ENCODE data around the gene EBLN2. TPM values are rescaled to one million over a fixed set of nuclear protein-coding genes. Genes with fewer than 3 reads are reported as not detected.
"Not testable (repeated sequence)": the region's sequence is repeated elsewhere in the genome, so short reads cannot be mapped to it uniquely, and the experiment has no call there.

Gene EBLN2
- total RNA-seq, 1 donor from 2014 or later = 6.4 TPM

GRCh38 chr3:73056845-73057150, 4.7 kb upstream of the EBLN2 start:
- H3K27ac ChIP-seq = no peak overlapping the region
- no peak for TF ChIP-seq POLR2AphosphoS5 (IDR thresholded peaks at IDR 0.05; ENCODE audit: insufficient read depth in 1 of 2, low read depth in 1 of 2)
- no peak for TF ChIP-seq POLR2A (IDR thresholded peaks at IDR 0.05)
- TF ChIP-seq, protein P1, sequence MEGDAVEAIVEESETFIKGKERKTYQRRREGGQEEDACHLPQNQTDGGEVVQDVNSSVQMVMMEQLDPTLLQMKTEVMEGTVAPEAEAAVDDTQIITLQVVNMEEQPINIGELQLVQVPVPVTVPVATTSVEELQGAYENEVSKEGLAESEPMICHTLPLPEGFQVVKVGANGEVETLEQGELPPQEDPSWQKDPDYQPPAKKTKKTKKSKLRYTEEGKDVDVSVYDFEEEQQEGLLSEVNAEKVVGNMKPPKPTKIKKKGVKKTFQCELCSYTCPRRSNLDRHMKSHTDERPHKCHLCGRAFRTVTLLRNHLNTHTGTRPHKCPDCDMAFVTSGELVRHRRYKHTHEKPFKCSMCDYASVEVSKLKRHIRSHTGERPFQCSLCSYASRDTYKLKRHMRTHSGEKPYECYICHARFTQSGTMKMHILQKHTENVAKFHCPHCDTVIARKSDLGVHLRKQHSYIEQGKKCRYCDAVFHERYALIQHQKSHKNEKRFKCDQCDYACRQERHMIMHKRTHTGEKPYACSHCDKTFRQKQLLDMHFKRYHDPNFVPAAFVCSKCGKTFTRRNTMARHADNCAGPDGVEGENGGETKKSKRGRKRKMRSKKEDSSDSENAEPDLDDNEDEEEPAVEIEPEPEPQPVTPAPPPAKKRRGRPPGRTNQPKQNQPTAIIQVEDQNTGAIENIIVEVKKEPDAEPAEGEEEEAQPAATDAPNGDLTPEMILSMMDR (IDR thresholded peaks at IDR 0.05) = no peak
- no peak overlapping the region for H3K4me3 ChIP-seq
- no peaks in the 10 kb centered on the region for H3K27me3 ChIP-seq
- peaks cover 0 to under 1% of the 10 kb centered on the region in 2 donors for H3K36me3 ChIP-seq
- H3K4me1 ChIP-seq = peaks cover 20% of the 10 kb centered on the region
- intact Hi-C loops (cut with DNase I) = loop anchor here (10.0 kb wide), 1 partner anchor 212 kb away; the partner anchor contains the start of gene SHQ1
- H3K9me3 ChIP-seq = no peaks in the 10 kb centered on the region
- no peak for DNase-seq (ENCODE audit: extremely low spot score in 2 of 2)

DNA sequence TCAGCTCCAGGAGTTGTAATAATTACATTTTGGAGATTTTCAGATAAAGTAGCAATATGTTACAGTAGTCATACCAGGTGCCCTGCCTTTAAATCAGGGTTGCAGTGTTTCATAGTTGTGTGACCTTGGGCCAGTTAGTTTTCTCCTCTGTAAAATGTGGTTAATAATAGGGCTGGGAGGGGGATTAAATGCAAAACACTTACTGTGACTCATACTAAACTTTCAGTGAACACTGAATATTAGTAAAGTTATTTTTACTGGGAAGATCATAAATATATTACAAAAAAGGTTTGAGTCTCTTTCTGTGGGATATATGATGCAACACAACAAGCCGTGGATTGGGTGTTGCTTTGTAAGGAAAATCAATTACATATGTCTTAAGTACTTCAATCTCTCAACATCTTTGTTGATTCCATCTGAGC, 1.1 kb upstream of the EBLN2 start:
- H3K9me3 ChIP-seq = no peaks in the 10 kb centered on the region
- peaks cover 11% of the 10 kb centered on the region for H3K4me1 ChIP-seq
- H3K4me3 ChIP-seq = no peak overlapping the region
- no peaks in the 10 kb centered on the region for H3K27me3 ChIP-seq
- TF ChIP-seq, protein P1 (IDR thresholded peaks at IDR 0.05) = no peak
- no peak for TF ChIP-seq POLR2A (IDR thresholded peaks at IDR 0.05)
- no peak for TF ChIP-seq POLR2AphosphoS5 (IDR thresholded peaks at IDR 0.05; ENCODE audit: insufficient read depth in 1 of 2, low read depth in 1 of 2)
- peaks cover 0 to 23% of the 10 kb centered on the region in 2 donors for H3K36me3 ChIP-seq
- DNase-seq (ENCODE audit: extremely low spot score in 2 of 2) = no peak
- H3K27ac ChIP-seq = no peak overlapping the region
- intact Hi-C loops (cut with DNase I) = loop anchor here (10.0 kb wide), 1 partner anchor 106 kb away; no protein-coding TSS in a partner anchor

- intact Hi-C loops (cut with DNase I) = loop anchor here (10.0 kb wide), 1 partner anchor 111 kb away; no protein-coding TSS in a partner anchor
- not testable (repeated sequence) for H3K27ac ChIP-seq; H3K9me3 ChIP-seq; H3K4me1 ChIP-seq; H3K27me3 ChIP-seq; DNase-seq (ENCODE audit: extremely low spot score in 2 of 2); H3K4me3 ChIP-seq
- H3K36me3 ChIP-seq = peaks cover 0 to 28% of the 10 kb centered on the region in 2 donors
Observed at GRCh38 chr3:73066243-73066642, 4.8 kb downstream of the EBLN2 start.

GRCh38 chr3:73068419-73068818, 7.0 kb downstream of the EBLN2 start:
- H3K4me1 ChIP-seq = no peaks in the 10 kb centered on the region
- peaks cover 0 to 16% of the 10 kb centered on the region in 2 donors for H3K36me3 ChIP-seq
- no peak overlapping the region for H3K4me3 ChIP-seq
- no peak for DNase-seq (ENCODE audit: extremely low spot score in 2 of 2)
- TF ChIP-seq, protein P1 (IDR thresholded peaks at IDR 0.05) = no peak
- TF ChIP-seq POLR2A (IDR thresholded peaks at IDR 0.05) (no peak), POLR2AphosphoS5 (IDR thresholded peaks at IDR 0.05; ENCODE audit: insufficient read depth in 1 of 2, low read depth in 1 of 2) (no peak)
- H3K9me3 ChIP-seq = no peaks in the 10 kb centered on the region
- intact Hi-C loops (cut with DNase I) = loop anchor here (10.0 kb wide), 1 partner anchor 114 kb away; no protein-coding TSS in a partner anchor
- no peak overlapping the region for H3K27ac ChIP-seq
- no peaks in the 10 kb centered on the region for H3K27me3 ChIP-seq

GRCh38 chr3:73069187-73069586, 7.7 kb downstream of the EBLN2 start:
- H3K9me3 ChIP-seq = no peaks in the 10 kb centered on the region
- TF ChIP-seq, protein P1 (IDR thresholded peaks at IDR 0.05) = no peak
- TF ChIP-seq POLR2A (IDR thresholded peaks at IDR 0.05) = no peak
- no peak for TF ChIP-seq POLR2AphosphoS5 (IDR thresholded peaks at IDR 0.05; ENCODE audit: insufficient read depth in 1 of 2, low read depth in 1 of 2)
- no peaks in the 10 kb centered on the region for H3K4me1 ChIP-seq
- H3K36me3 ChIP-seq = peaks cover 0 to 14% of the 10 kb centered on the region in 2 donors
- intact Hi-C loops (cut with DNase I) = loop anchor here (10.0 kb wide), 1 partner anchor 114 kb away; no protein-coding TSS in a partner anchor
- no peaks in the 10 kb centered on the region for H3K27me3 ChIP-seq
- H3K27ac ChIP-seq = no peak overlapping the region
- no peak overlapping the region for H3K4me3 ChIP-seq
- DNase-seq (ENCODE audit: extremely low spot score in 2 of 2) = no peak
